ENCODE measurements around the gene WASF1.

- TF ChIP-seq CTCF (IDR thresholded peaks at IDR 0.05) (no peak), POLR2A (IDR thresholded peaks at IDR 0.05) (no peak)
Observed at GRCh38 chr6:110055387-110055735, 124.1 kb downstream of the WASF1 start.

Data from adrenal gland (tissue), 5 donors.